Measurements from ENCODE around the gene TMEM203.

DNA sequence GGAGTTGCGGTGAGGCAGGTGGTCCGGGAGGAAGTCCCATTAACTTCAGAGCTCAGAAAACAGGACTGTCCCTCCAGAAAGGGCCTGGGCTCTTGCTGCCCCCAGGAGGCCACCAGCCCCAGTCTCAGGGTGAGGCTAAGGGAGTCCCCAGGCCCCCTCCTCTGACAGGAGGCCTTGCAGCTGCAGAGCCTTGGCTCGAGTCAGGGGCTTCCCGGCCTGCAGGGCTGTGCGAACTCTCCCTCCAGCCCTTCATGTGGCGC lies 42.4 kb upstream of the TMEM203 start:
- TF ChIP-seq, protein P1, sequence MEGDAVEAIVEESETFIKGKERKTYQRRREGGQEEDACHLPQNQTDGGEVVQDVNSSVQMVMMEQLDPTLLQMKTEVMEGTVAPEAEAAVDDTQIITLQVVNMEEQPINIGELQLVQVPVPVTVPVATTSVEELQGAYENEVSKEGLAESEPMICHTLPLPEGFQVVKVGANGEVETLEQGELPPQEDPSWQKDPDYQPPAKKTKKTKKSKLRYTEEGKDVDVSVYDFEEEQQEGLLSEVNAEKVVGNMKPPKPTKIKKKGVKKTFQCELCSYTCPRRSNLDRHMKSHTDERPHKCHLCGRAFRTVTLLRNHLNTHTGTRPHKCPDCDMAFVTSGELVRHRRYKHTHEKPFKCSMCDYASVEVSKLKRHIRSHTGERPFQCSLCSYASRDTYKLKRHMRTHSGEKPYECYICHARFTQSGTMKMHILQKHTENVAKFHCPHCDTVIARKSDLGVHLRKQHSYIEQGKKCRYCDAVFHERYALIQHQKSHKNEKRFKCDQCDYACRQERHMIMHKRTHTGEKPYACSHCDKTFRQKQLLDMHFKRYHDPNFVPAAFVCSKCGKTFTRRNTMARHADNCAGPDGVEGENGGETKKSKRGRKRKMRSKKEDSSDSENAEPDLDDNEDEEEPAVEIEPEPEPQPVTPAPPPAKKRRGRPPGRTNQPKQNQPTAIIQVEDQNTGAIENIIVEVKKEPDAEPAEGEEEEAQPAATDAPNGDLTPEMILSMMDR (IDR thresholded peaks at IDR 0.05; ENCODE audit: low read depth, low read length) = no peak
- TF ChIP-seq, protein P2, sequence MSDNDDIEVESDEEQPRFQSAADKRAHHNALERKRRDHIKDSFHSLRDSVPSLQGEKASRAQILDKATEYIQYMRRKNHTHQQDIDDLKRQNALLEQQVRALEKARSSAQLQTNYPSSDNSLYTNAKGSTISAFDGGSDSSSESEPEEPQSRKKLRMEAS (IDR thresholded peaks at IDR 0.05; ENCODE audit: low read depth, low read length) = no peak
- TF ChIP-seq POLR2A (IDR thresholded peaks at IDR 0.05; ENCODE audit: extremely low read depth, insufficient read length) = no peak
